Breast epithelium (tissue), 4 donors: ENCODE data around the gene NDUFB10. TPM values are rescaled to one million over a fixed set of nuclear protein-coding genes. Genes with fewer than 3 reads are reported as not detected.

Source experiments
- DNase-seq, 2 donors: peaks; one replicate each; pipeline ENCODE4 v3.0.0-alpha.2; 2019; ENCODE audit warnings: low spot score in 2 of 2
- H3K27ac ChIP-seq, 2 donors: fragments of 200-600 bp; sonication (generic) in 1 of 2; one replicate each; pipeline ENCODE4 v1.5.1; 2016 to 2019; ENCODE audit warnings: mild to moderate bottlenecking in 1 of 2
- H3K27me3 ChIP-seq, 2 donors: fragments of 200-600 bp; sonication (generic) in 1 of 2; one replicate each; pipeline versions ENCODE4 v1.5.1 to v1.6.0; 2017 to 2019; ENCODE audit warnings: control low read depth in 1 of 2, mild to moderate bottlenecking in 1 of 2
- H3K36me3 ChIP-seq: fragments of 200-600 bp; one replicate; pipeline ENCODE4 v1.5.1; 2019
- H3K4me1 ChIP-seq, 2 donors: fragments of 200-600 bp; sonication (generic); one replicate each; pipeline ENCODE4 v1.5.1; 2016 to 2019; ENCODE audit warnings: control low read depth in 1 of 2
- H3K4me3 ChIP-seq, 3 donors: fragments of 200-600 bp; sonication (generic); 1 replicate in 2 of 3; 2 replicates in 1 of 3; pipeline ENCODE4 v1.5.1; 2016 to 2019; ENCODE audit warnings: mild to moderate bottlenecking in 3 of 3, moderate library complexity in 2 of 3
- H3K9me3 ChIP-seq, 2 donors: fragments of 200-600 bp; sonication (generic) in 1 of 2; one replicate each; pipeline ENCODE4 v1.5.1; 2016 to 2019; ENCODE audit warnings: control low read depth in 1 of 2
- POLR2A ChIP-seq: fragments of 450-650 bp; IDR thresholded peaks from one replicate; pipeline ENCODE4 v1.6.1; 2016; ENCODE audit warnings: antibody characterized with exemption, mild to moderate bottlenecking, moderate library complexity
- POLR2AphosphoS5 ChIP-seq, 3 donors: sonication (generic); formaldehyde crosslinking; IDR thresholded peaks; one replicate each; pipeline ENCODE4 v1.6.1; 2017; ENCODE audit warnings: antibody characterized with exemption in 3 of 3
- intact Hi-C: fragments of 100-400 bp; cut with DNase I; formaldehyde crosslinking; loops from one replicate; pipeline ENCODE4 v1.15.1; 2023; ENCODE audit warnings: low total_unique reads
- total RNA-seq, 3 donors: library from RNA; depleted of rRNA; stranded (reverse); fragments of >200 nt; gene quantifications; one replicate each; pipeline ENCODE4 v1.1.0, GENCODE V29; 2016
- TF ChIP-seq, protein P1 (sequence below), 3 donors: fragments of 450-650 bp; IDR thresholded peaks; one replicate each; pipeline ENCODE4 v1.5.1; 2016 to 2017; ENCODE audit warnings: antibody characterized with exemption in 3 of 3, mild to moderate bottlenecking in 3 of 3, moderate library complexity in 3 of 3

The NDUFB10 gene
- total RNA-seq, 3 donors from 2014 or later = 114 to 233 (median 144) TPM

DNA sequence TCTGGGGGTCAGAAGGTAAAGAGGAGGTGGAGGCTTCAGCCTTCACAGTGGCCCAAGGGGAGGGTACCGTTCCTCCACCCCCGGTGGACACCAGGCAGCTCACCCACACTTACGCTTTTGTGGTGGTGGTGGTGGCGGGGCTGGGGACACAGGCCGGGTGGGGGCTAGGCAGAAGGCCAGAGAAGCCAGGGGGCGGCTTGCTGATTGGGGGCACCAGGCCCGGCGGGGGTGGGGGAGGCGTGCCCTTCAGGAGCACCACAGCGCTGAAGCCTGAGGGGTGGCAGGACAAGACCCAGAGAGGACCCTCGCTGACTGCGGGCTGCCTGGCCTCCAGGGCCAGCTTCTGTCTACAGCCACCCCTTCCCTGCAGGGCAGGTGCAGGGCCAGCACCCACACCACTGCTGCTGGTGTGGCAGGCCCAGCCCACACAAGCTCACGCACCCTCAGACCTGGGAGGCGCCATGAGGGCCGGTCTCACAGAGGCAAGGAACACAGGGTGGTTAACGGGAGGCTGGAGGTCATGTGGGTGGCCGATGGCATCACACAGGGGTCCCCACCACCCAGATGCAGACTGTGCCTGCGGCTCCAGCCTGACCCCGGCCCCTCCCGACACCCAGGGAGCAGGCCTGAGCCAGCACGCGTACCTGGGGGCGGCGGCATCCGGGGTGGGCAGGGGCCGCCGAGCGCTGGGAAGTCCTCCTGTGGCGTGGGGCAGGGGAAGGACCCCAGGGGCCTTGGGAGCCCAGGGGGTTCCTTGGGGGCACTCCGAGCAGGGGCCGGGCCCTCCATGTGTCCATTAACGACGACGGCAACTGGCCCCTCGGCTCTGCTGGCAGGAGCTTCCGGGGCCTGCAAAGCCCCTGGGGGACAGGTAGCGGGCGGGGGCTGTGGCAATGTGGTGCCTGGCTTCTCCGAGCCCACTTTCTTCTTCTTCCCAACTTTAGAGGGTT, 39.8 kb downstream of the NDUFB10 start:
- H3K4me1 ChIP-seq = peaks cover 1 to 3% of the 10 kb centered on the region in 2 donors
- no peaks in the 10 kb centered on the region for H3K9me3 ChIP-seq
- DNase-seq = no peak
- no peak overlapping the region for H3K4me3 ChIP-seq
- peak overlapping the region in 1 of 2 donors; percentile 12 for H3K27ac ChIP-seq
- H3K36me3 ChIP-seq = peaks cover 12% of the 10 kb centered on the region
- H3K27me3 ChIP-seq = no peaks in the 10 kb centered on the region
- no peak for TF ChIP-seq POLR2AphosphoS5 (IDR thresholded peaks at IDR 0.05)
- no peak for TF ChIP-seq POLR2A
- TF ChIP-seq, protein P1, sequence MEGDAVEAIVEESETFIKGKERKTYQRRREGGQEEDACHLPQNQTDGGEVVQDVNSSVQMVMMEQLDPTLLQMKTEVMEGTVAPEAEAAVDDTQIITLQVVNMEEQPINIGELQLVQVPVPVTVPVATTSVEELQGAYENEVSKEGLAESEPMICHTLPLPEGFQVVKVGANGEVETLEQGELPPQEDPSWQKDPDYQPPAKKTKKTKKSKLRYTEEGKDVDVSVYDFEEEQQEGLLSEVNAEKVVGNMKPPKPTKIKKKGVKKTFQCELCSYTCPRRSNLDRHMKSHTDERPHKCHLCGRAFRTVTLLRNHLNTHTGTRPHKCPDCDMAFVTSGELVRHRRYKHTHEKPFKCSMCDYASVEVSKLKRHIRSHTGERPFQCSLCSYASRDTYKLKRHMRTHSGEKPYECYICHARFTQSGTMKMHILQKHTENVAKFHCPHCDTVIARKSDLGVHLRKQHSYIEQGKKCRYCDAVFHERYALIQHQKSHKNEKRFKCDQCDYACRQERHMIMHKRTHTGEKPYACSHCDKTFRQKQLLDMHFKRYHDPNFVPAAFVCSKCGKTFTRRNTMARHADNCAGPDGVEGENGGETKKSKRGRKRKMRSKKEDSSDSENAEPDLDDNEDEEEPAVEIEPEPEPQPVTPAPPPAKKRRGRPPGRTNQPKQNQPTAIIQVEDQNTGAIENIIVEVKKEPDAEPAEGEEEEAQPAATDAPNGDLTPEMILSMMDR (IDR thresholded peaks at IDR 0.05) = no peak
- intact Hi-C loops = no loop called here

DNA sequence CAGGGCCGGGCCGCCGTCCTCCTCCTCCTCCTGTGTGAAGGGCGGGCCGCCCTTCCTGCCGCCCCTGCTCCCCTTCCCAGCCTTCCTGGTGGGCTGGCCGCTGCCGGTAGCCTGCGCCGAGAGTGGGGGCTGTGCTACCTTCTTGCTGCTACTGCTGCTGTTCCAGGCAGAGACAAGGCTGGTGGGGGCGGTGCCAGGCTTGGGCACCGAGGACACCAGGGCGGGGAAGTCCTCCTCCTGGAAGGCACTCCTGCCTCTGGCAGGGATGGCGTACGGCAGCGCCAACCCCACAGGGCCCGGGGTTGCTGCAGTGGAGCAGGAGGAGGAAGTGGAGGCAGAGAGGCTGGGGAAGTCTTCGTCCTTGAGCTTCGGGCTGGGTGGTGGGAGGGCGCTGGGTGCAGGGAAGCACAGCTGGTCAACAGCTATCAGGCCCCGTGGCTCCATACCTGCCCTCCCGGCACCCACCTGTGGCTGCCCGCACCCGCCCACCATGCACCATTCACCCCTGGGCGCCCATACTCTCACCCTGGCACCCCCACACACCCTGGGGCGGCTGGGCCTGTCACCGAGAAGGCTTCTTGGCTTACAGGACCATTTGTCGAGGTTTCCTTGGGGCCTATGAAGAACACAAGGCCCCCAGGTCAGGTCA, 40.7 kb downstream of the NDUFB10 start:
- H3K4me3 ChIP-seq = no peak overlapping the region

DNA sequence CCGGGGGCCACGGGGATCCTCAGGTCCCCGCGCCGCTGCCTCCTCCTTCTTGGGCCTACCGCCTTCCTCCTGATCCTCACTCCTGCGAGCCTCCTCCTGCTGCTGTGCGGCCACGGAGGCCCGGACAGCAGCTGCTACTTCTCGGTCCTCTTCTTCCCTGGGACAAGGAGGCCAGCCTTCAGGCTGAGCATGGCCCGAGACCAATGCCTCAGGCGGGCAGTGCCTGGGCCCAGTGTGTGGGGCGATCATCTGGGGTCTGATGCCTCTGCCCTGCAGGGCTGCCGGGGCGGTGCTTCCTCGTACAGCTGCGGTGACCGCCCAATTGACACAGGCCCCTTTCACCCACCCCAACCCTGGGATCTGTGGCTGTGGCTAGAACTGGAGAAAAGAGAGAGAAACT, 41.7 kb downstream of the NDUFB10 start:
- intact Hi-C loops = no loop called here

More for the DNA sequence above, 40.7 kb downstream of the NDUFB10 start:
- Histone ChIP-seq H3K36me3 (peaks cover 12% of the 10 kb centered on the region), H3K27ac (no peak overlapping the region), H3K4me1 (peaks cover 4 to 7% of the 10 kb centered on the region in 2 donors), H3K27me3 (no peaks in the 10 kb centered on the region), H3K9me3 (no peaks in the 10 kb centered on the region)
- intact Hi-C loops = no loop called here
- no peak for TF ChIP-seq POLR2A
- TF ChIP-seq, protein P1 (IDR thresholded peaks at IDR 0.05) = no peak
- no peak for TF ChIP-seq POLR2AphosphoS5 (IDR thresholded peaks at IDR 0.05)
- DNase-seq = no peak

DNA sequence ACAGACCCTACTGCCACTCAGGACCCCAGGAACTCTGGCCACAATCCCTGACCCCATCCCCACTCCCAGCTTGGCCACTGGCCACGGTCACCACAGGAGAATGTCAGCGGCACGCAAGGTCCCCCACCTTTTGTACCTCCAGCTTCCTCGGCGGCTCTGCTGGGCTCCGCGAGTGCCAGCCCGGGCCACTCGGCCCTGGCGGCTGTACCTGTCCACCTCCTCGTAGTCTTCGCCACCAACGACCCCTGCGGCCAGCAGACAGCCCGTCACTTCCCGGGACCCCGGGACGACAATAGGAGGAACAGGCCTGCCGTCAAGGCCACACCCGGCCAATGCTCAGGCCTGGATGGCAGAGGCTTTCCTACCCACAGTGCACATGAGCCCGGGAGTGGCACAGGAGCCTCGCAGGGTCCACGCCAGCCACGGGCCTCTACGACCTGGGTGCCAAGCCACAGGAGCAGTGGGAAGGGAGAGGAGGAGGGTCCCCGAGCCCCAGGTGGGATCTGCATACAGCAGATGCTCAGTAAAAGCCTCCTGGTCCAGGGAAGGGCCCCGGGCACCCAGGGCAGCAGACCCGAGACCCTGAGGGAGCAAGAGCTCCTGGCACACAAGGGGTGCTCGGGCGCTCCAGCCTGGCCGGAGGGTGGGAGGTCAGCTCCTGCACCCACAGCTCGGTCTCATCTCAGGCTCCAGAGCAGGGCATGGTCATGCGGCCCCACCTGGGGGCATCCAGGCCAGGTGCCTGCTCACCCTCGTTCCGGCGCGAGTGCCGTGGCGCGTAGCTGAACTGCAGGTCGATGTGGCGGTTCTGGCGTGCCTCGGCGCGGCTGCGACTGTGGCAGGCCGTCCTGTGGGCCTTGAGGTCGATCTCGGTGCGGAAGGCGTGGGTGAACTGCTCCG, 42.4 kb downstream of the NDUFB10 start:
- no peak overlapping the region for H3K4me3 ChIP-seq
- TF ChIP-seq POLR2A = no peak
- TF ChIP-seq, protein P1 (IDR thresholded peaks at IDR 0.05) = no peak
- TF ChIP-seq POLR2AphosphoS5 (IDR thresholded peaks at IDR 0.05) = no peak
- no peaks in the 10 kb centered on the region for H3K9me3 ChIP-seq
- H3K4me1 ChIP-seq = peaks cover 4 to 16% of the 10 kb centered on the region in 2 donors
- no peak for DNase-seq
- no peak overlapping the region for H3K27ac ChIP-seq
- no peaks in the 10 kb centered on the region for H3K27me3 ChIP-seq
- H3K36me3 ChIP-seq = peaks cover 12% of the 10 kb centered on the region
- intact Hi-C loops = no loop called here

More for the DNA sequence above, 41.7 kb downstream of the NDUFB10 start:
- no peak for DNase-seq
- Histone ChIP-seq H3K27me3 (no peaks in the 10 kb centered on the region), H3K27ac (no peak overlapping the region), H3K9me3 (no peaks in the 10 kb centered on the region), H3K4me3 (no peak overlapping the region), H3K4me1 (peaks cover 4 to 16% of the 10 kb centered on the region in 2 donors), H3K36me3 (peaks cover 12% of the 10 kb centered on the region)
- TF ChIP-seq POLR2A (no peak), POLR2AphosphoS5 (IDR thresholded peaks at IDR 0.05) (no peak)
- TF ChIP-seq, protein P1 (IDR thresholded peaks at IDR 0.05) = no peak
